Central memory CD4-positive, alpha-beta T cell (primary cell): ENCODE measurements around the gene B3GALT5.
"Not testable (repeated sequence)": the region's sequence is repeated elsewhere in the genome, so short reads cannot be mapped to it uniquely, and the experiment has no call there.

Source experiments
- DNase-seq: peaks from one replicate; pipeline ENCODE4 v3.0.0; 2022
- total RNA-seq, 3 experiments: gene quantifications; one replicate each; lab custom pipeline; 2026; lab: John Stamatoyannopoulos, UW

The B3GALT5 gene
- total RNA-seq = 0 reads per million in 3 experiments

DNA sequence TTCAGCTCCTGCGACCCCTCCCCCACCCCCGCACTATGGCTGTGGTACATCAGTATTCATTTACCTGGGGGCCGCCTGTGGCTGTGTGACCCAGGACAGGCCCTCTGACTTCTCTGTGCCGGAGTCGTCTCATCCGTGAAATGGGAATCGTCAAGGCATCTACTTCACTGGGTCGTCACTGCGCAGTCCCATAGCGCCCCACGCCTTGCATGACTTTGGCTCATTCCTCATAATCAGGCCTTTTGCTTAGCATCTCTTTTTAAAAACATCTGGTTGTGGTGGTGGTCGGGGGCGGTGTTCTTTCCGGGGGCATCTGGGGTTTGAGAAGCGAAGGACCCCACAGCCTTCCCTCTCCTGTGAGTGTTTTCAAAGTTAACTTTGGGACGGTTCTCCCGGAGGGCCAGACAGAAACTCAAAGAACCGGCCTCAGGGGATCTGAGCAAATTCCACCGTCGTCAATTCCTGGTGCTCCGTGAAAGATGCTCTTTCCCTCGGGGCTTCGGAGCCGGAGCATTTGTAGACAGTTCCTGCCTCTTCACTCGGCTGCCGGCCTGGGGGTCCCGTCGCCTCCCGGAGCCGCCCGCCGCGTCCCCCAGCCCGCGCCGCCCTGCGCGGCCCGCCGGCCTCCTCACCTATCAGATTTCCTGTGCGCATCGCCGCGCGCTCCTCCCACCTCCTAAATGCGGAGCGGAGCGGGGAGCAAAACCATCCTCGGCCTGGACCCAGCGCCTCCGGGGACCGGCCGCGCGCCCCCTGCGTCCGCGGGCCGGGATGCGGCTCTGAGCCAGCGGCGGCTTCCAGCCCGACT lies at the start of gene B3GALT5:
TSS of gene B3GALT5 (plus strand) at position 708 of the 808 bp plus-strand sequence. CDS start 47,620 bp downstream, outside the sequence.
- no peak for DNase-seq

DNA sequence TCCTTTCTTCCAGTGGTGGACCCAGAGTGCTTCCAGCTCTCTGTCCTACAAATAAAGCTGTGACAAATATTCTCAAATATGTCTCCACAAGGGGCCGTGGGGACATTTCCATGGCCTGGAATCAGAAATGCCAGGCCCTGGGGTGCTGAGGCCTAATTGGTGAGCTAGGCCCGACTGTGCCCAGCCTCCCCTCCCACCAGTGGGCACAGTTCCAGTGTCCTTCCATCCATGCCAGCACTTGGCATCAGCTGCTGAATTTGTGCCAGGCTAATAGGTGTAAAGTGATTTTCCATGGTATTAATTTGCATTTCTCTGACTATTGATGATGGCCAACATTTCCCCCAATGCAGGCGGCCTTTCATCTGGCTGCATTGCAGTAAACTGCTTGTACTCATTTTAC lies 48.5 kb upstream of the B3GALT5 start:
- no peak for DNase-seq

GRCh38 chr21:39567180-39567972 lies 45.4 kb upstream of the B3GALT5 start:
- DNase-seq = no peak

DNA sequence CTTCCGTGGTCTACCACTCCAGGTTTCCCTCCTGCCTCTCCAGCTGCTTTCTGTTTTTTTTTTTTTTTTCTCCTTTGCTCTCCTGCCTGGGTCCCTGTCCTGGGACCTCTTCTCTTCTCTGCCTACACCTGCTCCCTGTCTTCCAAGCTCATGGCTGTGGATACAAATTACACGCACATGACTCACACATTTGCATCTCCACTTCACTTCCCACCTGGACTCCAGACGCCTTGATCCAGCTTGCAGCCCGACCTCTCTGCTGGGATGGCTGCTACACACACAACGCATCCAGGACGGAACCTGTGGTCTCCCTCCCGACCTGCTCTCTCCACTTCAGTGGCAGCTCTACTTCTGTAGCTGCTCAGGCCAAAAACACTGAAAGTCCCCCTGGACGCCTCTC lies 44.4 kb upstream of the B3GALT5 start:
- DNase-seq = no peak

- DNase-seq = no peak
Observed at GRCh38 chr21:39575775-39576174, 37.0 kb upstream of the B3GALT5 start.

- no peak for DNase-seq
Observed at GRCh38 chr21:39576518-39577128, 36.1 kb upstream of the B3GALT5 start.

DNA sequence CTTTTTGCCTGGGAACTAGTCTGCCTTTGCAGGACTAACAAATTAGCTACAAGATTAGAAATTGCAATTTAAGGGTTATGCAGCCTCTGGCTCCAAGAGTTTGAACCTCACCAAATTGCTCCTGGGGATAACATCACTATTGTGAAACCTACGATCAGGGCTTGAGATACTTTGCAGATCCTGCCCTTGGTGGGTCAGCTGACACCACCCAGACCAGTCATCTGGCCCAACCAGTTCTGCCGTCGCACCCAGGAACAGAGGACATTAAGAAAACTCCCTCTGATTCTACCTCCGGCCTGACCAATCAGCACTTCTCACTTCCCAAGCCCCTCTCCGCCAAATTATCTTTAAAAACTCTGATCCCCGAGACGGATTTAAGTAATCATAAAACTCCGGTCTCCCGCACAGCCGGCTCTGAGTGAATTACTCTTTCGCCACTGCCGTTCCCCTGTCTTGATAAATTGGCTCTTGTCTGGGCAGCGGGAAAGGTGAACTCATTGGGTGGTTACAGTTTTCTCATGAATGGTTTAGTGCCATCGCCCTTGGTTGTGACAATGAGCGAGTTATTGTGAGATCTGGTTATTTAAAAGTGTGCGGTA lies 32.9 kb upstream of the B3GALT5 start:
- DNase-seq = no peak

DNA sequence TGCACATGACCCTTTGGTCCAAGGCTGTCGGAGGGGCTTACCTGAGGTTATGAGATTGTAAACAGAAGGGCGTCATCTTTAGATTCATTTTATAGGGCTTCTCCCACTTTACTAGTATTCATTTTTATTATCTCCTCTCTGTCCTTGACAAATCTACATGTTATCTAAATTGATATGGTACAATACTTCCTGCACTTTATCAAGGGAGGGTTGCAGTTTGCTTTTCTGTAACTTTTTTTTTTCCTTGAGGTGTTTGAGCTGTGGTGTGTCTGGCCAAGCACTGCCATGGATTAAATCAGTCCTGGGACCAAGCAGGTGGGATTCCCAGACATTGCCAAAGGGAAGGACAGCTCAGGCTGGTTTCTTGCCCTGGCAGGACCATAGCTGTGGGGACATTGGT lies 32.0 kb upstream of the B3GALT5 start:
- no peak for DNase-seq

DNA sequence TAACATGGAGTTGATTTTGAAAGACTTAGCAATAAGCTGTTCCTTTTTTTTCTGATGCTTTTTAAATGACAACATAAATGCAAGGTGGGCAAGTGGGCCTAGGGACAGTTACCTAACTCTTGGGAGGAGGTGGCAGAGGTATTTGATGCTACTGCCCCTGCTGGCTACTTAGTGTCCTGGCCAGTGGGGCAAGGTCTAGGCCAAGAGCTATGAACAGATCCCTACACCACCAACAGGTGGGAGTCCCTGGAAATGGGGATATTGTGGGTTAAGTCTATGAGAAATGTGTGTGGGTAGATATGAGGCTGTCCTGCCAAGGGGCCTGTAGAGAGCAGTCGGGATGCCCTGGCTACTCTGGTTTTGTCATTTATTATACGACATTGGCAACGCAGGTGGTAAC lies 31.3 kb upstream of the B3GALT5 start:
- DNase-seq = no peak

GRCh38 chr21:39582749-39583148 lies 30.0 kb upstream of the B3GALT5 start:
- DNase-seq = no peak

- not testable (repeated sequence) for DNase-seq
Observed at GRCh38 chr21:39583586-39583985, 29.2 kb upstream of the B3GALT5 start.

GRCh38 chr21:39587376-39587775 lies 25.4 kb upstream of the B3GALT5 start:
- DNase-seq = no peak

GRCh38 chr21:39588884-39589283 lies 23.9 kb upstream of the B3GALT5 start:
- DNase-seq = no peak

DNA sequence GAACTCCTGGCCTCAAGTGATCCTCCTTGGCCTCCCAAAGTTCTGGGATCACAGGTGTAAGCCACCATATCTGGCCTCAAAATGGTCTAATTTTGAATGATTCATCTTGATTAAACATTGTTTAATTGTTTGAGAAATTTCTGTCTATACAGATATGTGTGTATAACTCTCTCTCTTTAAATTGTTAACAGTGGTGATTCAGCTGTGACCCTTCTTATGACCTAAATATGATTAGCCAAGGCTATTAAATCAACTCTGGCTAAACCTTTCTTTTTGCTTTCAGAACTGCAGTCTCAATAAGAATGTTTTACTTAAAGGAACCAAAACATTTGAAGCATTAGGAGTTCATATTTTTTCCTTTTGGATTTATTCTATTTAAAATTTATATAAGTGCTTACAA lies 19.2 kb upstream of the B3GALT5 start:
- no peak for DNase-seq

GRCh38 chr21:39595465-39595864 lies 17.3 kb upstream of the B3GALT5 start:
- DNase-seq = no peak

- no peak for DNase-seq
Observed at GRCh38 chr21:39597595-39597994, 15.1 kb upstream of the B3GALT5 start.

DNA sequence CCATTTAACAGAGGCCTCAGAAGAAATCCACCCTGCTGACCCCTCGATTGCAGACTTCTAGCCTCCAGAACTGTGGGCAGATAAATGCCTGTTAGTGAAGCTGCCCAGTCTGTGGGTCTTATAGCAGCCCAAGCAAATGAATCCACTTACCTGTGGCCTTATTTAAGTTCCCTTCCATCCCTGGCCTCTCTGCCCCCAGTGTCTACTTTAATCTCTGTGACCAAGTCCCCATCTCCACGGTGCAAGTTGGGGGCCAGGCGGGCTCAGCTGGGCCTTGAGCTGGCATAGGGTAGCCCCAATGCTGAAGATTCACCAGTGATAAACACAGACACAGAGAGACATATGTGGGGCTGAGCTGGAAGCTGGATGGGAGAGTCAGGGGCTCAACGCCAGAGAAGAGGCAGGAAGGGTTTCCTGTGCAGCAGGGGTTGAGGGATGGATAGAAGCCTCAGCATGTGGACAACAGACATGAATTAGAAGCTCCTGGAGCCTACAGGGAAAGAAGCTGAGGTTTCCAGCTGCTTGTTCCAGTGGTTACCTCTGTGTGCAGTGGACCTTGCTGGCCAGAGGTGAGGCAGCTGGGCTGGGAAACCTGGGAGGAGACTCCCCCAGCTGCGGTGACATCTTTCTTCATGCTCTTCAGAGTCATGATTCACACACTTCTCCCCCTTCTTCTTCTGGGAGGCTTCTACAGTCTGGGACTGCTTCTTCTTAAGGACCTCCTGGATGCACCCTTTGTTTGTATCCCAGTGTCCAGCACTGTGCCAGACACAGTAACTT lies 13.4 kb upstream of the B3GALT5 start:
- no peak for DNase-seq

- no peak for DNase-seq
Observed at GRCh38 chr21:39601187-39601928, 11.4 kb upstream of the B3GALT5 start.

GRCh38 chr21:39602076-39602689 lies 10.6 kb upstream of the B3GALT5 start:
- DNase-seq = no peak

DNA sequence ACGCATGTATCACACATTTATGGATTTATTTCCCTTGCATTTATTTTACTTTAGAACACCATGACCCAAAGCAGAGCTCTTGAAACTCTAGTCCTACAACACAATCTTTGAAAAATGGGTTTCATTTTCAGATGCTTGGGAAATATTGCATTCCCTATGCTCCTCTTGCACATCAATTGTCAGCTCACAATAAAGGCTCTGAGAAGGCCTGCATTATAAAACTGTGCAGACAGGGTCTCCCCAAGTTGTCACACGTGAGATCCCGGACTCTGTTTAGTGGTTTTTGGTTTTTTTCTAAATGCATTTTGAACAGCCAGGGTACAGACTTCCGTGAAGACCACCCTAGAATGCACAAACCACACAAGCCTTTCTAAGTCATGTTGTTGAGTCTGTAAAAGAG lies 9.9 kb upstream of the B3GALT5 start:
- no peak for DNase-seq

DNA sequence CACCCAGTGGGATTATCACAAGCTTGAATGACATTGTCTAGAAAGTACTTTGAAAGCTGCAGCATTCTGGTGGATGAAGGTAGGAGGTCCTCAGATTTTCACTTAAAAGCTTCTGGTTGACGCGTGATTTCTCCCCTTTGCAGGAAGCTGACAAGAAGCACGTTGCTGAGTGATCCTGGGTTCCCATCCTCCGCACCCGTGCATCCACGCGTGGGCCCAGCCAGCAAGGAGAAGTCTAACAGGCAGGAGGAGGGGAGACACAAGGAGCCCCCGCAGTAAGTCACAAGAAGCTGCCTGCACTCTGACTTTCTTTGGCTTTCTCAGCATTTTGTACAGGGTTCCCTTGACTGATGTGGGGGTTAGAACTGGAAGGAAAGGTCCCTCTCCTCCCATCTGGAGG lies 7.8 kb upstream of the B3GALT5 start:
- no peak for DNase-seq
